Measurements from ENCODE around the gene LARP4.
"Not testable (repeated sequence)": the region's sequence is repeated elsewhere in the genome, so short reads cannot be mapped to it uniquely, and the experiment has no call there.

The LARP4 gene

DNA sequence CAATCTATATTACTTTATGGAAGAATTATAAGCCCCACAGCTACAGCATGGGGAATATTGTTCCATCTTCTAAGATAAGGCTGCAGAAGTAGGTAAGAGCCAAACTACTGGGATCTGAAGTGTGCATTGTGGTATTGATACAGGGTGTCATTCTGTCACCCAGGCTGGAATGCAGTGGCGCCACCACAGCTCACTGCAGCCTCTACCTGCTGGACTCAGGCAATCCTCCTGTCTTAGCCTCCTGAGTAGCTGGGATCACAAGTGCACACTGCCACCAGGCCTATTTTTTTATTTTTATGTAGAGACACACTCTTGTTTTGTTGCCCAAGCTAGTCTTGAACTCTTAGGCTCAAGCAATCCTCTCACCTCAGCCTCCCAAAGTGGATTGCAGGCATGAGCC lies 82.8 kb downstream of the LARP4 start:
- no peak for DNase-seq

DNA sequence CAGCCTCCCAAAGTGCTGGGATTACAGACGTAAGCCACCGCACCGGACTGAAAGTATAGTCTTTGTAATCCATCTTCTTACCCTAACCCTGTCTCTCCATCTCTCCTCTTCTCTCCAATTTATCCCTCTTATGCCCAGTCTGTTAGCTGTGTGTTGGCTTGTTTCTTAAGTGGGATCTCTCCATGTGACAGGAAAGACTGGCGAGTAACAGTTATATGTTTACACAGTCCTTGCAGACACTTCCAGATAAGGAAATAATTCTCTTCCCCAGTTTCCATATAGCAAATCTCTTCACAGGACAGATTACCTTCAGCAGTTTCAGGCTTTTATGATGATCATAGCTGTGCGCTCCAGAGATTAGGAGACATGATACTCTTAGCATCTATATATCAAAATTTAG lies 88.1 kb downstream of the LARP4 start:
- no peak for DNase-seq

DNA sequence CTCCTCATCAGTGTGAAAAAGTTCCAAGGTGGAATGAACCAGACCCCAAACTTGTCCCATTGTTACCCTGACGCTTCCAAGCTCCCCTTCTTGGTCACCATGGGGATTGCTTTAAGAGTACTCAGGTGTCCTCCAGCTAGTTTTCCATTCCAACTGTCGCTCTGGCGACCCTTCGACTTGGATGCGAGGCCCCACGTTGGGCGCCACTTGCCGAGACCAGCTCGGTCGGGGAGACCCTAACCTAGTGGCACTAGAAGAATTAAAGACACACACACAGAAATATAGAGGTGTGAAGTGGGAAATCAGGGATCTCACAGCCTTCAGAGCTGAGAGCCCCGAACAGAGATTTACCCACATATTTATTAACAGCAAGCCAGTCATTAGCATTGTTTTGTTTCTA lies 97.4 kb downstream of the LARP4 start:
- DNase-seq = not testable (repeated sequence)

DNA sequence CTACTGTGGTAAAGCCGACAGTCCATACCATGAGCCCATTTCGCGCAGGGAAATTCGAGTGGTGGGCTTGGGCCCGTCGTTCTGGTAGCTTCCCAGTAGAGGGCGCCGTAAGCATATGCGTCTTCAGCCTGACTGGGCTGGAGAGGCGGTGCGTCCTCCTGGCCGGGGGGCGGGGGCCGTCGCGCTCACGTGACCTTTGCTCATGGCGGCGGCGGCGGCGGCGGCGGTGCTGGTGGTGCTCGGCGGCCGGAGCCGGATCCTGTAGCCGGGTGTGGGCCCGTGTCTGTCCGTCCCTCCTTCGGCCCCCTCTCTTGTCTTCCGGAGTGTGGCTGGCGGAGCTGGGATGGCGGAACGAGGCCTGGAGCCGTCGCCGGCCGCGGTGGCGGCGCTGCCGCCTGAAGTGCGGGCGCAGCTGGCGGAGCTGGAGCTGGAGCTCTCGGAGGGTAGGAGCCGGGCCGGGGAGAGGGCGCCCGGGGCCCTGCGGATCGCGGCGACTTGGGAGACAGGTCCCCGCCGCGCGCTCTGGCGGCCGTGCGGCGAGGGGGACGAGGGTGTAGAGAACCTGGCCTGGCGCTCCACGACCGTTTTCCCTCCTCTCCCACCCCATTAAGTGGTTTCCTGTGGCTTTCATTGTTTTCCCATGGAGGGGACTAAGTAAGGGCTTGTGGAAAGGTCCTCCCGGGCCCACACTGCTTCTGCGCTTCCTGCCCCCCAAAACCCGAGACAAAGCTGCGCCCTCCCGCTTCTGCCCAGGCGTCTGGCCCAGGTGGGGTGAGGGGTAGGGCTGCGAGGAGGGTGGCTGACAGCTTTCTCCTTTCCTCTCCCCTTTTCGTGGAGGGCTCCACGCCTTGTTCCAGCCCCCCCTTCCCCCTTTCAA lies 104.4 kb downstream of the LARP4 start, which contains the start of gene DIP2B:
TSS of gene DIP2B (plus strand) at position 188 of the 877 bp plus-strand sequence. CDS start at position 344, 156 bp downstream.
- DNase-seq = peak; percentile 67

DNA sequence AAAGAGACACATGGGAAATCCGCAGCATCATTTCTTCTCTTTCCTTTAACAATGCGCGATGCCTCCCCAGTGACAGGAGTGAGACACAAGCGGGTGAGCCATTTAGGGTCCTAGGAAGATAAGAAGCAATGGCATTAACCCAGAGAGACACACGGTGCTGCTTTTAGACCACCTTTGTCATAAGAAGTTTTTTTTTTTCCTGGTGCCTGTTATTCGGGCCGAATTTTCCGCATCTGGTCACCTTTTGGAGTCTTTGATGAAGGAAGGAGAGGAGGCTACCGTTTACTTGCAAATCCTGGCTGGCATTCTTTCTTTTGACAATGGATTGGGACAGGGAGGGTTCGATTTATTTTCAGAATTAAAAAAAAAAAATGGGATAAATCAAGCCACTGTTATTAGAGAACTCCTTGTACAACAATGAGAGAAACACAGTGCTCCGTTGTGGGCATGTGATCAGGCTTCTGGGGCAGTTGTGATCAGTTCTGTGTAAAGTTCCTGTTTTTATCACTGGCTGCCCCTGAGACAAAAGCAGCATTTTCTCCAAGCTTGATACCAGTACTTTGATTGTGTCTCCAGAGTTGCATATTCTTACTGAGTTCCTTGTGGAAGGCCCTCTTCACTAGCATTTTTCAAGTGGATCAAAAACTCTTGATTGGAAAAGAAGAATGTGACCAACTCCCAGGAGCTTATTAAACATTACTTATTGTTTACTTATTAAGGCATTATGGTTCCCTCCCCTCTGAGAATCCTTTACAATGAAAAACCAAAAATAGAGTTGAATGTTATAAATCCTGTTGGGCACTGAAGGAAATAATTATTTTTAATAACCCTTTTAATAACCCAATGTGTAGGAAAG lies 105.2 kb downstream of the LARP4 start:
- no peak for DNase-seq

DNA sequence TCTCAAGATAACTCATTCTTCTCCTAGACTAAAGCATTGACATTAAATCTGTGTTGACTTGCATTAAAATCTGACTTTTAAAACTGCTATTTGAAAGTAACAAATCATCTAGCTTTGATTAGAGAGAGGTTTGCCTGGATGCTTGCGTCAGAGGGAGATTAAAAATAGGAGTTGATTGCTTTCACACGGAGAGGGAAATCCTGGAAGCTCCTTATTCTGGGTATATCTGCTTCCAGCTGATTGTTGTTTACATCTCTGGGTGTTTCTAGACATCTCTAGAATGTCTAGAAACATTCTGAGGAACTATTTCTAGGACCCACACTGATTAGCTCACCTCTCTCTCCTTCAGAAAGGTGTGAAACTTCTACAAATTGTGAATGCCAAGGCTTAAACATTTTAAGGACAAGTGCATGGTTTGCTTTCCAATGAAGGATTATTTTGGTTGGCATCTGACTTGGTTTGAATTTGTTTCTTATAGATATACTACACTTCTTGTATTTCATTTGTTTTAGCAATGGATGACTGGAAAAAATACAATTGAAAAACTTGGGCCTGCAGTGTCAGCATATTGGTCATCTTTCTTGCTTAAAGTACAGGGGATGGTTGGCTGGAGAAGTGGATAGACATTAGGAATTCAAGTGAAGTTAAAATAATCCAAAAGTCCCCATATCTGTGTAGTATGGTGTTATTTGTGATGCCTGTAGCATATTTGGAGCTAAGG lies 106.2 kb downstream of the LARP4 start:
- DNase-seq = no peak

DNA sequence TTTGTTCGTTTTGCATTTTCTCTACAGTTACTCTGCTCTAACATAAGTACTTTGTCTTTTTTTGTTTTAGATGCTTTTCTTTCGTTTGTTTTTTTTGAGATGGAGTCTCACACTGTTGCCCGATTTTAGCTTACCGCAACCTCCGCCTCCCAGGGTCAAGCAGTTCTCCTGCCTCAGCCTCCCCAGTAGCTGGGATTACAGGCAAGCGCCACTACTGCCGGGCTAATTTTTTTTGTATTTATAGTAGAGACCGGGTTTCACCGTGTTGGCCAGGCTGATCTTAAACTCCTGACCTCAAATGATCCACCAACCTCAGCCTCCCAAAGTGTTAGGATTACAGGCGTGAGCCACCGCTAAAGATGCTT lies 106.8 kb downstream of the LARP4 start:
- DNase-seq = no peak

DNA sequence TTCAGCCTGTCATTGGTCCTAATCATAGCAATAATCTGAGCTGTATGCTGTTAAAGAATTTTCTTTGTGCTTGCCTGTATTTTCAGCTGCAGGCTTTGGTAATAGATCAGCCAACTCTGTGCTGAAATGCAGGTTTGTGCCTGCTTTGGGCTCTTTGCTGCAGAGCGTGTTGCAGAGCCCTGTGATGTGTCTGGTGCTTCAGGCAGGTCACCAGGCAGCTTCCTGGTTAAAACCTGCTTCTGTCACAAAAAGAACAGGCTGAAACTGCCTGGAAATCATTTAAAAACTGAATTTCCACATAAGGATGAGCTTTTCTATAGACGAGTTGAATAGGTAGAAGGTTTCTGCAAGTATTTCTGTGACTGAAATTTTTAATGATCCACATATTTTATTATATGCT lies 107.2 kb downstream of the LARP4 start:
- no peak for DNase-seq

DNA sequence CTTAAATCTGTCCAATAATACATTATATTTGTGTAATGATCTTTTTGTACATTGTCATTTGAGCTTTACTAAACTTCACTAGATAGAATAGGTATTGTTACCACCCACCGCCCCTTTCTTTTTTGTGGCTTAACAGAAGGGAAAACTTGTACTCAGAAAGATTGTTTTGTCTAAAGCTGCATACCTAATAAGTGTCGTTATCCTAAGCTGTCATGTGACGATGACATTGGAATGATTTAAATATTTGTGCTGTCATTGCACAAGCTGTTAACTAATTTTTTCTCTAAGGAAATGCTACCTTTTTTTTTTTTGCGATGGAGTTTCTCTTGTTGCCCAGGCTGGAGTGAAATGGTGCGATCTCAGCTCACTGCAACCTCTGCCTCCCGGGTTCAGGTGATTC lies 107.7 kb downstream of the LARP4 start:
- DNase-seq = no peak

DNA sequence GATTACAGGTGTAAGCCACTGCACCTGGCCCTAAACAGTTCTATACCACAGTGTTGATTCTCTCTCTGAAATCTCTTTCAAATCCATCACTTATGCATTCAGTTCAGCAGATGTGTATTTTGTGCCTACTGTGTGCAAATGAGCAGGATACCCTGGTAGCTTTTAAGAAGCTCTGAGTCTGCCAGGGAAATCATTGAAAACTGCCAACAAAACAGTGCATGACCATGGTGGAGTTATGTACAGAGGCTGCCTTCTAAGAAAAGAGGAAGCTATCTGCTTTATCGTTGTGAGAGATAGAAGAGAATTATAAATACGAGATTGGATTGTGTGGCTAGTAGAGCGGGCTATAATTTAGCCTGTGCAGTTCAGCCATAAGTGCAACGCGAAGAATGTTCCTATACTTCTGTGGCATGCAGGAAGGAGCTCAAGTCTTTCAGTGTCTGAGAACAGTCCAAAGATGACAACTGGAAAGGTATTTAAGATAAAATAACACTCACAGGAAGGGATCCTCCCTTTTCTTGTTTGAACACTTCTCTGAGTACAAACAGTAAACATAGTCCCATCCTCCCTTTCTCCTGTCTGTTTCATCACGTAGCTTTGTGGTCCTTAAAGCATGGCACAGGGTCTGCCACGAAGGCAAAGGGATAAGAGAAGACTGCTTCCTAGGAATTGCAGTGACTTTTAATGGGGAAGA lies 108.4 kb downstream of the LARP4 start:
- DNase-seq = no peak

DNA sequence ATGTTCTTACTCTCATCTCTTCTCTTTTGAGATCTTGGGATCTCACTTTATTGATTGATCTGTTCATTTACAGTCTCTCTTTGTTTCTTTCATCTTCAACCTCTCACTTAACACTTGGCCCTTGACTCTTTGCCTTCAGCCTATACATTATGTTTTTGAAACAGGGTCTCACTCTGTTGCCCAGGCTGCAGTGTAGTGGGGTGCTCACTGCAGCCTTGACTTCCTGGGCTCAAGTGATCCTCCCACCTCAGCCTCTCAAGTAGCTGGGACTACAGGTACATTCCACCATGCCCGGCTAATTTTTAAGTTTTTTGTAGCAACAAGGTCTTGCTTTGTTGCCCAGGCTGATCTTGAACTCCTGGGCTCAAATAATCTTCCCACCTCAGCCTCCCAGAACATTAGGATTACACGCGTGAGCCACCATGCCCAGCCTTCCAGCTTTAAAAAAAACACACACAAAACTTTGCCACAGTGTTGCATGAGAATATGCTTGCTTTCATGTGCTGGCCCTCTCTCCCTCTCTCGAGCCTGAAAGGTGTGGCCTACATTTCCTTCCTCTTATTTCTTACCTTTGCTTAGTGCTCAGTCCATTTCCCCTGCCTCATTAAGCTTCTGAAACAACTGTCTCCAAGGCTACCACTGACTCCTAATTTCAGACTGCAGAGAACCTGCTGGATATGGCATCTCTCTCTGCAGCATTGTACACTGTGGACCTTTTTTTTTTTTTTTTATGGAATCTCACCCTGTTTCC lies 114.0 kb downstream of the LARP4 start:
- DNase-seq = no peak

DNA sequence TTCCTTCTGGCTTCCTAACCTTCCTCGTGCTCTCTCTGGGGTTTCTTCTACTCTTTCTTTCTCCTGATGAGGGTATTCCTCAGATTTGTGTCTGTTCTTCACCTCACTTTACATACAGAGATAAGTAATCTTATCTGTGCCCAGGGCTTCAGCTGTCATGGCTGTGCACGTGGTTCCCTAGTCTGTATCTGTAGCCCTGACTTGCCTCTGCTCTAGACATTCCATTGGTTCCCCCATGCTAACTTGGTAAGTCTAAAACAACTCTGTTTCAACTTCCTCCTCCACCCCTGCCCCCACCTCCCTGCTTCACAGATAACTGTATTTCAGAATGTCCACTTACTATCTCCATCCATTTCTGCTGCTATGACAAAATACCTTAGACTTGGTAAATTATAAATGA lies 114.9 kb downstream of the LARP4 start:
- DNase-seq = no peak

DNA sequence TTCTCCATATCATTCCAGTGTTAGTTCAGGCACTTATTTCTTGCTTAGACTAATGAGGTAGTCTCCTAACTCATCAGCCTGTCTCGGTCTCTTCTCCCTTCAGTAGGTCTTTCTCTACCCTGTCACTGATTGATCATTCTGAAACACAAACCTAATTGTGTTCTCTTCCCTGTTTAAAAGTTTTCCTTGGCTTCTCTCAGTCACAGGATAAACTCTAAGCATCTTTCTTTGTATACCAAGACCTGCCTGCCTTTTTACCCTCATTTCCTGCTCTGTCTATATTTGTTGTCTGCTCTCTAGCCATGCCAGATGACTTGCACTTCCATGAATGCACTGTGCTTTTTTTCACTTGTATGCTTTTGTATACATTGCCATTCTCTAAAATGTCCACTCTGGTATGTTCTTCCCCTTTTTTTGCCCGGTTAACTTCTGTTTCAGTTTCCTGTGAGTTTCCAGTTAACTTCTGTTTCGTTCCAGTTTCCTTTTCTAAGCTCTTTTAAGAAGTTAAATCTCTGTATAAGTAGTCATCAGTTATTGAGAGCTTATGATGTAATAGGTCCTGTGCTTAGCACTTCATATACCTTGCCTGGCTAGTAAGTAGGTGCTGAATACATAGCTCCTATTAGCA lies 116.8 kb downstream of the LARP4 start:
- no peak for DNase-seq

DNA sequence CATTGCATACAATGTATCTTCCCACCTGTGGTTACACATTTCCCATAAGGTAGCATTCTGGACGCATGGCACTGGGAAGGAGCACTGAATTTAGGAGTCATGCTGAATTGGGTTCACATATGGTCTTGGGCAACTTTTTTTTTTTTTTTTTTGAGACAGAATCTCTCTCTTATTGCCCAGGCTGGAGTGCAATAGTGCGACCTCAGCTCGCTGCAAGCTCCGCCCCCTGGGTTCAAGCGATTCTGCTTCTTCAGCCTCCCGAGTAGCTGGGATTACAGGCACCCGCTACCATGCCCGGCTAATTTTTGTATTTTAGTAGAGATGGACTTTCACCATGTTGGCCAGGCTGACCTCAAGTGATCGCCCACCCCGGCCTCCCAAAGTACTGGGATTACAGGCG lies 117.4 kb downstream of the LARP4 start:
- no peak for DNase-seq

DNA sequence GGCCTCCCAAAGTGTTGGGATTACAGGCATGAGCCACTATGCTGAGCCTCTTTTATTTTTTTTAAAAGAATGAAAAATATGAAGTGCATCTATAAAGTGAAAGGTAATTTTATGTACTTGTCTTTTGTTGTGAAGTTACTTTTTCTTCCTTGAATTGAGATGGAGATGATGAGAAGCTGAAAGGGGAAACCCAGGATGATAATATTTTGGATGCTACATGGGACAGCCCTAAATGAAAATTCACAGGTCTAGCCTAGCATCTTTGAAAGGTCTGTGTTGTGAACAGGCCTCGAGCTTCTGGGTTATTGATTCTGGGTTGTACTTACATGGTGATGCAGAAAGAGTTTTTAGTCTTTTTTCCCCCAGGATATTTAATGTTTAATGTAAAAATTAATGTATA lies 118.7 kb downstream of the LARP4 start:
- no peak for DNase-seq

DNA sequence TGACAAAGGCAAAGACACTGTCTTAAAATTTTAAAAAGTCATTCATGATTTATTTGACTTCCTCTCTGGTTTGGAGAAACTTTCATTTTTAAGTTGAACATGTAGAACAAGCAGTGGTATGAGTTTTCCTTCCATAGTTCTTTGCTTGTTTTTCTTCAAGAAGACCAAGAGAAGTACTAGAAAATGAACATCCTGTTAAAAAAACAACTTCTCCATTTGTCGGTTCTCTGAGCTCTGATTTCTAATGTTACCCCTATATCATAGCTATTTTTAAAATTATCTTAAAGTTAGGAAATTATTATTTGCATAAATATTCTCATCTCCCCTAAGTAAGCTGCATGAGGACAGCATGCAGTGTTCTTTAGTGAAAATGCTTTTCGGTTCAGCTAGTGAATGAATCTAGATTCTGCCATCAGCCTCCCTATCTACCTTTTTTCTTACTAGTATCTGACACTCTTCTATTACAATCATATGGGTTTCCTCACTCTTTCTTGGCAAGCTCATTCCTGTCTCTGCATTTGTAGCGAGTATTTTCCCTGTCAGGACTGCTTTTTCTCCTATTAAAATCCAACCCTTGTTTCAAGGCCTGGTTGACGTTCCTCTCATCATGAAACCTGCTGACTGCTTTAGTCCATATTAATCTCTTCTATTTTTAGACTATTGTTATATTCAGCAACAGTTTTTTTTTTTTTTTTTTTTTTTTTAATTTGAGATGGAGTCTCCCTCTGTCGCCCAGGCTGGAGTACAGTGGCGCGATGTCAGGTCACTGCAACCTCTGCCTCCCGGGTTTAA lies 119.9 kb downstream of the LARP4 start:
- no peak for DNase-seq

DNA sequence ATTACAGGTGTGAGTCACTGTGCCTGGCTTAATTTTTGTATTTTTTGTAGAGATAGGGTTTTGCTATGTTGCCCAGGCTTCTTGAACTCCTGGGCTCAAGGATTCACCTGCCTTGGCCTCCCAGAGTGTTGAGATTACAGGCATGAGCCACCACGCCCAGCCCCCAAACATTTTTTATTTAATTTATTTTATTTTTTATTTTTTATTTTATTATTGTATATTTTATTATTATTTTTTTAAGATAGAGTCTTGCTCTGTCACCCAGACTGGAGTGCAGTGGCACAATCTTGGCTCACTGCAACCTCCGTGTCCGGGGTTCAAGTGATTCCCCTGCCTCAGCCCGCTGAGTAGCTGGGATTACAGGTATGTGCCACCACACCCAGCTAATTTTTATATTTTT lies 121.1 kb downstream of the LARP4 start:
- DNase-seq = not testable (repeated sequence)

DNA sequence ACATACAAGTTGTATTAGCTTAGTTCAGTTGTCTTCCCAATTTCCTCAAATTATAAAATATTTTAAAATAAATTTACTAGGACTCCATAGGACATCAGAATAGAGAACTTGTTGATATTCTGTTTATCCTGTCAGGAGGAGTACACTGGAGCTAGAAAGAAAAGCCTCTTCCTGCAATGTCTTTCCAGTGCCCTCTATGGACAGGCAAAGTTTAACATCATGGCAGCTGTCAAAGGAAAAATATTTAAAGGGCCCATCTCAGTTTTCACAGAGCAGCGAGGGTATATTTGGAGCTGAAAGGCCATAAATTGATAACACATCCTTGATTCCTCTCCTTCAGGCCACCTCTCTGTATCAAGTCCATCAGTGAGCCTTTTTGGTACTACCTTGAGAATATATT lies 123.1 kb downstream of the LARP4 start:
- no peak for DNase-seq

DNA sequence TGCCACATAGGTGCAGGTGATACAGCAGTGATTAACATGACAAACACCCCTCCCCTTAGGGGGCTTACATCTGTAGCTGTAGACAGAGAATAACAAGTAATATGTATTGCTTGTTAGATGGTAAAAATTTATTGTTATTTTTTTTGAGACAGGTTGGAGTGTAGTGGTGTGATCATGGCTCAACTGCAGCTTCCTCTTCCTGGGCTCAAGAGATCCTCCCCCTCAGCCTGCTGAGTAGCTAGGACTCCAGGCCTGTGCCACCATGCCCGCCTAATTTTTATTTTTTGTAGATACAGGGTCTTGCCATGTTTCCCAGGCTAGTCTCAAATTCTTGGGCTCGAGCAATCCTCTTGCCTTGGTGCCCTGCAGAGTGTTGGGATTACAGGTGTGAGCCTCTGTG lies 123.9 kb downstream of the LARP4 start:
- no peak for DNase-seq

DNA sequence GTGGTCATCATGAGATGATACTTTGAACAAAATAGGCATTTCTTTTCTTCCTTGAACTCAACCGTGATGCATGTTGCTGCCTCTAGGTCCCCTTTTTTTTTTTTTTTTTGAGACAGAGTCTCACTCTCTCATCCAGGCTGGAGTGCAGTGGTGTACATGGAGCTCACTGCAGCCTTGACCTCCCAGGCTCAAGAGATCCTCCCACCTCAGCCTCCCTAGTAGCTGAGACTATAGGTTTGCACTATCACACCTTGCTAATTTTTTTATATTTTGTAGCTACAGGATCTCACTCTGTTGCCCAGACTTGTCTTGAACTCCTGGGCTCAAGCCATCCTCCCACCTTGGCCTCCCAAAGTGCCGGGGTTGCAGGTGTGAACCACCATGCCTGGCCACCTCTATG lies 124.7 kb downstream of the LARP4 start:
- no peak for DNase-seq

DNA sequence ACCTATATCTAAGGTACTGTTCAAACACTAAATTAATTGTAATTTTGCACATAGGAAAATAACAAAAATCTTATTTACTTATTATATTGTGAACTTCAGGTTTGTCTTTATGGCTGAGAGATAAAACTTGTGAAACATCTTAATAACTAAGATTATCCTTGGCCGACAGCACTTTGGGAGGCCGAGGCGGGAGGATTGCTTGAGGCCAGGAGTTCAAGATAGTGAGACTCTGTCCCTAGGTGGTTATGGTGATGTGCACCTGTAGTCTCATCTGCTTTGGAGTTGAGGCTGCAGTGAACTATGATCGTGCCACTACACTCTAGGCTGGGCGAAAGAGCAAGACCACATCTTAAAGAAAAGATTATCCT lies 126.7 kb downstream of the LARP4 start:
- no peak for DNase-seq

Measured in NCI-H345 (cell line).